ENCODE measurements around the gene MALRD1.

MALRD1 gene

DNA sequence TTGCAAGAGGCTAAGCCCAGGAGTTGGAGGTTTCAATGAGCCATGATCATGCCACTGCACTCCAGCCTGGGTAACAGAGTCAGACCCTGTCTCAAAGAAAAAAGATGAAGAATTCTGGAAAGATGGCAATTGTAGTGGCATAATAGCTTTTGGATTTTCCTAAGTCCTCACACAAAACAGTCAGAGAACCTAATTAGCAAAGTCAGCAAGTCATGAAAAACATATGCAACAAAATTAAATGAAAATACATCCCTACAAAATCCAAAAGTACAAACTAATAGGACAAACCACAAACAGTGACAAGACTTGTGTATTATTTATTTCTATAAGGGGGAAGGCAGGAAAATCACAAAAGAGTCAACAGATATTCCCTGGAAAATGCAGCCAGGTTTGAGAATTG lies 405.4 kb downstream of the MALRD1 start:
- TF ChIP-seq, protein P1, sequence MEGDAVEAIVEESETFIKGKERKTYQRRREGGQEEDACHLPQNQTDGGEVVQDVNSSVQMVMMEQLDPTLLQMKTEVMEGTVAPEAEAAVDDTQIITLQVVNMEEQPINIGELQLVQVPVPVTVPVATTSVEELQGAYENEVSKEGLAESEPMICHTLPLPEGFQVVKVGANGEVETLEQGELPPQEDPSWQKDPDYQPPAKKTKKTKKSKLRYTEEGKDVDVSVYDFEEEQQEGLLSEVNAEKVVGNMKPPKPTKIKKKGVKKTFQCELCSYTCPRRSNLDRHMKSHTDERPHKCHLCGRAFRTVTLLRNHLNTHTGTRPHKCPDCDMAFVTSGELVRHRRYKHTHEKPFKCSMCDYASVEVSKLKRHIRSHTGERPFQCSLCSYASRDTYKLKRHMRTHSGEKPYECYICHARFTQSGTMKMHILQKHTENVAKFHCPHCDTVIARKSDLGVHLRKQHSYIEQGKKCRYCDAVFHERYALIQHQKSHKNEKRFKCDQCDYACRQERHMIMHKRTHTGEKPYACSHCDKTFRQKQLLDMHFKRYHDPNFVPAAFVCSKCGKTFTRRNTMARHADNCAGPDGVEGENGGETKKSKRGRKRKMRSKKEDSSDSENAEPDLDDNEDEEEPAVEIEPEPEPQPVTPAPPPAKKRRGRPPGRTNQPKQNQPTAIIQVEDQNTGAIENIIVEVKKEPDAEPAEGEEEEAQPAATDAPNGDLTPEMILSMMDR (IDR thresholded peaks at IDR 0.05; ENCODE audit: borderline replicate concordance, insufficient read depth, low read depth, low read length), result no peak

DNA sequence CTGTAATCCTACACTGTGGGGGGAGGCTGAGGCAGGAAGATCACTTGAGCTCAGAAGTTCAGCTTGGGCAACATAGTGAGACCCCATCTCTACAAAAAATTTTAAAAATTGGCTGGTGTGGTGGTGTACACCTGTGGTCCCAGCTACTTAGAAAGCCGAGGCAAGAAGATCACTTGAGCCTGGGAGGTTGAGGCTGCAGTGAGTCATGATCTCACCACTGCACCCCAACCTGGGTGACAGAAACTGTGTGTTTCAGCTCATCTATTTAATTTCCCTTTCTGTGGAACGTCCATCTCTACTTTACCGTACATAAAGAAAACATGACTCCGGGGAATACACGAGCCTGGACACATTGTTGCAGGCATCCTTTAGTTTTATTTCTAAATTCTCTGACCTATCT lies 413.0 kb downstream of the MALRD1 start:
- TF ChIP-seq, protein P1 (IDR thresholded peaks at IDR 0.05; ENCODE audit: borderline replicate concordance, insufficient read depth, low read depth, low read length), result no peak
- H3K4me3 ChIP-seq (ENCODE audit: low read depth, low read length), result no peak overlapping the region

More for the DNA sequence above, 405.4 kb downstream of the MALRD1 start:
- no peak overlapping the region for H3K4me3 ChIP-seq (ENCODE audit: low read depth, low read length)

DNA sequence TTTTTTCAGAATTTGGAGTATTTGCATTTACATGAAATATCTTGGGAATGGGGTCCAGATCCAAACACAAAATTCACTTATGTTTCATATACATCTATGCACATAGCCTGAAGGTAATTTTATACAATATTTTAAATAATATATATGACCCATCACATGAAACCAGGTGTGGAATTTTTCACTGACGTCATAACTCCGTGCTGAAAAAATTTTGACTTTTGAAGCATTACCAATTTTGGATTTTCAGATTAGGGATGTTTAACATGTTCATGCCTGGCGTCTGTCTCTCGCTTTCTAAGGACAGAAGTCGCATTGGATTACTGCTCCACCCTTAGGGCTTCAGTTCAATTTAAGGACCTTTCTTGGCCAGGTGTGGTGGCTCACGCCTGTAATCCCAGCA lies 418.1 kb downstream of the MALRD1 start:
- TF ChIP-seq, protein P1 (IDR thresholded peaks at IDR 0.05; ENCODE audit: borderline replicate concordance, insufficient read depth, low read depth, low read length), result no peak
- H3K4me3 ChIP-seq (ENCODE audit: low read depth, low read length), result no peak overlapping the region

DNA sequence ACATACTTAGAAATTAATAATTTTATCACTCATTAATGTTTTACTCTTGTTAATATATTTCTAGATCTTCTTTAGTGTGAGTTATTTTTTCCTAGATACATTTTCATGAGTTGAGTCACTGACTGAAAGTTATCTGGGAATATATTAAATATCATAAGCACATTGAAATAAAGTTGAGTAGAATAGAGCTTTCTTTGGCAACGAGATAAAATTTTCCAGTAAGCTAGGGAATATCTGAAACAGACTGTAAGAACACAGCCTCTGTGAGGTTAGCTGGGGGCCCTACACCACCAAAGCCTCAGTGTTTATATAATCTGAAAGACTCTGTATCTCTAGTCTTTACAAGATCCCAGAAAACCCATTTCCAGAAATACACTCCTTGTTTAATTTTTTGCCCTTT lies 419.8 kb downstream of the MALRD1 start:
- TF ChIP-seq, protein P1 (IDR thresholded peaks at IDR 0.05; ENCODE audit: borderline replicate concordance, insufficient read depth, low read depth, low read length), result no peak
- no peak overlapping the region for H3K4me3 ChIP-seq (ENCODE audit: low read depth, low read length)

DNA sequence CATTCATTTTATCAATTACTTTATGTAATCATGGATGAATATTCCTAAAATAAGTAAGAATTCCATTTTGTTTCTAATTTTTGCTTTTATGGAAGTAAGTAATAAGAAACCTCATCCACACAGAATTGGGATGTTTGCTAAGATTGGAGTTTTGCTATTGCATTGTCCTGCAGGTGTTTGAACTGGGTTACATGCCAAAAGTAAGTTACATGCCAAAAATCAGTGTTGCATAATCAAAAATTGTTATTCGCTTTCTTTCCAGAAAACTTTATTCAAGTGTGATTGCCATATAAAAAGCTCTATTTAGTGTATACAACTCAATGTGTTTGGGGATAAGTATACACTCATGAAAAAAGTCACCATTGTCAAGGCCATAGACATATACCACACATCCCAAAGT lies 420.9 kb downstream of the MALRD1 start:
- TF ChIP-seq, protein P1 (IDR thresholded peaks at IDR 0.05; ENCODE audit: borderline replicate concordance, insufficient read depth, low read depth, low read length), result no peak
- no peak overlapping the region for H3K4me3 ChIP-seq (ENCODE audit: low read depth, low read length)

DNA sequence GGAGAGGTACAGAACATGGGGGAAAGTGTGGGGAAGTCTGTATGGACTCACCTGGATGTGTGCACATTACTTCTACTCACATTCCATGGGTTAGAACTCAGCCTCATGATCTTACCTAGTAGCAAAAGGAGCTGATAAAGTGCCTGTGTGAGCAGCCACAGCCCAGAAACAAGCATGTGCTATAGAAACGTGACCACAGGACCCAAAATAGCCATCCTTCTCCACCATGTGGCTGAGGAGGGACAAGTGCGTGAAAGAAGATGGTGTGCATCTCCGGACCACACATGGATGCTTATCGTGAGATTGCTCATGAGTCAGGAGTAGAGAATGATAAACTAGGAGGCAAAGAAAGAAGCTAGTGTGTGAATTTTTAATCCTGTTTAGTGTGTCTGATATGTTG lies 431.3 kb downstream of the MALRD1 start:
- H3K4me3 ChIP-seq (ENCODE audit: low read depth, low read length), result no peak overlapping the region
- TF ChIP-seq, protein P1 (IDR thresholded peaks at IDR 0.05; ENCODE audit: borderline replicate concordance, insufficient read depth, low read depth, low read length), result no peak

DNA sequence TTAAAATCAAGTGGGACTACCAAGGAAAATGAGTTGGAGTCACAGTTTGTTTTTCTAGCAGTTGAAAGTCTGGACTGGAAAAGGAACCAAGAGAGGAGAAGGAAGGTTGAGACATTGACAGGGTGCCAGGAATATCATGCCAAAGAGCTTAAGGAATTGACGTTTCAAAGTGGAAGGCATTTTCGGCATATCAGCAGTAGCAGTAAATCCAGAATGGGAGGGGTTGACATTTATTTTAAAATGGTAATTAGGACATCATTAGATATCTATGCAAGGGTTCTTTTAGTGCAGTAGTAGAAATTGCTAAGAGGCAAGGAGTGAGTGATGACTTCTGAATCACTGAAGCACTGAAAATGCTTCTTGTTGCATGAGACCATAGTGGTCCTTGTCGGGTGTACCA lies 431.8 kb downstream of the MALRD1 start:
- TF ChIP-seq, protein P1 (IDR thresholded peaks at IDR 0.05; ENCODE audit: borderline replicate concordance, insufficient read depth, low read depth, low read length), result no peak

More for the DNA sequence above, 431.8 kb downstream of the MALRD1 start:
- no peak overlapping the region for H3K4me3 ChIP-seq (ENCODE audit: low read depth, low read length)
